DOHH2 (cell line): ENCODE results near the gene WBP1.

Source experiments
- EZH2phosphoT487 ChIP-seq: fragments of 200-600 bp; sonication (generic); IDR thresholded peaks from 2 replicates; pipeline ENCODE4 v1.6.1; 2017; ENCODE audit warnings: borderline replicate concordance, mild to moderate bottlenecking, antibody characterized with exemption, low read length, moderate library complexity, mixed read lengths
- TF ChIP-seq, protein P1 (sequence below): fragments of 200-600 bp; sonication (generic); IDR thresholded peaks from one replicate; pipeline ENCODE4 v1.5.1; 2014; ENCODE audit warnings: antibody characterized with exemption, mild to moderate bottlenecking, low read depth, low read length; ENCODE audit not compliant: poor library complexity, severe bottlenecking

DNA sequence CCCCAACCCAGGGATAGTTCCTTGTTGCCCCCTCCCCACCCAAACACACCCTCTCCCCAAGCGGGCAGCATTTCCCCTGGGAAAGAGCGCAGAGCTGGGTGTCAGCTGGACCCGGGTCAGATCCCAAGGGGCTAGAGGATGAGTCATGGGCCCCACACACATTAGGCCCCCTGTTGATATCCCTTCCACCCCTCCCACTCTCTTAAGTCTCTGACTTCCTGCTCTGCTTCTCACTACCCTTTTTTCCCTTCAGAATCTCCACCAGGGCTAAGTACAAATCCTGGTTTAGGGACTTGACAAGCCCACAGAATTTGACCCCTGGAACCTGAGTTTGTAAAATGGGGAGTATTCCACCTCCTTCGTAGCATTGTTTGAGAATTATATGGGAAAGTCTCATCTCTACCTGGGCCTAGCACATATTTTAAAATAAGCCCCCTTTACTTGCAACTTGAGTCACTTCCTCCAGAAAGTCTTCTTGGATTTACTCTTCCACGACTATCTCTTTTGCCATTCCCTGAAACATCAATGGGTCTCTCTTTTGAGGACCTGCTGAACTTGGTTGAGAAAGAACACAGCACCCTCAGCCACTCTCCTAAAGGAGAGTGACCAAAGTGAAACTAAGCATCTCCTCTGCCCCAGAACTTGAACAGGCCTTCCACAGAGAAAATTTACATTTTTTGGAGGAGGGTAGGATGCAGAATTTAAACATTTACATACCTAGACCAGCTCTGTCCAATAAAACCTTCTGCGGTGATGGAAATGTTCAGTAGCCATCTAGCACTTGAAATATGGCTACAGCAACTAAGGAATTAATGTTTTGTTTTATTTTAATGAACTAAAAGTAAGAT is 21.2 kb upstream of the WBP1 start:
- TF ChIP-seq, protein P1, sequence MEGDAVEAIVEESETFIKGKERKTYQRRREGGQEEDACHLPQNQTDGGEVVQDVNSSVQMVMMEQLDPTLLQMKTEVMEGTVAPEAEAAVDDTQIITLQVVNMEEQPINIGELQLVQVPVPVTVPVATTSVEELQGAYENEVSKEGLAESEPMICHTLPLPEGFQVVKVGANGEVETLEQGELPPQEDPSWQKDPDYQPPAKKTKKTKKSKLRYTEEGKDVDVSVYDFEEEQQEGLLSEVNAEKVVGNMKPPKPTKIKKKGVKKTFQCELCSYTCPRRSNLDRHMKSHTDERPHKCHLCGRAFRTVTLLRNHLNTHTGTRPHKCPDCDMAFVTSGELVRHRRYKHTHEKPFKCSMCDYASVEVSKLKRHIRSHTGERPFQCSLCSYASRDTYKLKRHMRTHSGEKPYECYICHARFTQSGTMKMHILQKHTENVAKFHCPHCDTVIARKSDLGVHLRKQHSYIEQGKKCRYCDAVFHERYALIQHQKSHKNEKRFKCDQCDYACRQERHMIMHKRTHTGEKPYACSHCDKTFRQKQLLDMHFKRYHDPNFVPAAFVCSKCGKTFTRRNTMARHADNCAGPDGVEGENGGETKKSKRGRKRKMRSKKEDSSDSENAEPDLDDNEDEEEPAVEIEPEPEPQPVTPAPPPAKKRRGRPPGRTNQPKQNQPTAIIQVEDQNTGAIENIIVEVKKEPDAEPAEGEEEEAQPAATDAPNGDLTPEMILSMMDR, result no peak
- no peak for TF ChIP-seq EZH2phosphoT487
